K562 (cell line): ENCODE data around the gene C1orf167. TPM values are rescaled to one million over a fixed set of nuclear protein-coding genes. Genes with fewer than 3 reads are reported as not detected.

ENCODE experiments used
- ARHGAP35 ChIP-seq: fragments of 450-650 bp; IDR thresholded peaks from 2 replicates; pipeline ENCODE4 v1.6.1; 2018; ENCODE audit not compliant: partially characterized antibody
- ARNT ChIP-seq, 2 experiments: fragments of 450-650 bp; IDR thresholded peaks; 2 replicates each; pipeline ENCODE4 v1.6.1; 2016; ENCODE audit warnings: mild to moderate bottlenecking in 1 of 2
- BRCA1 ChIP-seq, 2 experiments: fragments of 450-650 bp in 1 of 2; sonication (generic) in 1 of 2; formaldehyde crosslinking in 1 of 2; IDR thresholded peaks; 2 replicates each; pipeline versions ENCODE4 v1.5.0 to v1.6.1; 2017 to 2020; ENCODE audit warnings: mild to moderate bottlenecking in 1 of 2, missing genetic modification reagents in 1 of 2
- CCNT2 ChIP-seq: IDR thresholded peaks from 2 replicates; pipeline ENCODE4 v1.6.1; 2011; ENCODE audit warnings: borderline replicate concordance, low read depth, mild to moderate bottlenecking, moderate library complexity, mixed read lengths, low read length; ENCODE audit not compliant: insufficient read length; ENCODE audit errors: extremely low read depth
- DNMT1 ChIP-seq: fragments of 450-650 bp; IDR thresholded peaks from 2 replicates; pipeline ENCODE4 v1.6.1; 2016; ENCODE audit warnings: antibody characterized with exemption, mild to moderate bottlenecking
- ESRRB ChIP-seq: fragments of 250-450 bp; sonication (Bioruptor Pico); IDR thresholded peaks from 2 replicates; pipeline ENCODE4 v1.5.0; 2020; ENCODE audit warnings: mild to moderate bottlenecking, moderate library complexity, borderline replicate concordance
- FOS ChIP-seq: IDR thresholded peaks from 3 replicates; pipeline ENCODE4 v1.6.1; 2011; ENCODE audit not compliant: insufficient read length; ENCODE audit errors: extremely low read depth
- FOXJ3 ChIP-seq: sonication (generic); formaldehyde crosslinking; IDR thresholded peaks from 2 replicates; pipeline ENCODE4 v1.4.0; 2020; ENCODE audit warnings: mild to moderate bottlenecking, missing genetic modification reagents
- GTF2F1 ChIP-seq: IDR thresholded peaks from 2 replicates; pipeline ENCODE4 v1.6.1; 2011; ENCODE audit warnings: low read depth, low read length, improper control_type of control experiment
- ID3 ChIP-seq, 2 experiments: fragments of 250-450 bp in 1 of 2; fragments of 450-650 bp in 1 of 2; sonication (Bioruptor Pico) in 1 of 2; IDR thresholded peaks; 2 replicates each; pipeline versions ENCODE4 v1.6.1 to v1.8.0; 2016 to 2021; ENCODE audit warnings: mild to moderate bottlenecking in 2 of 2, moderate library complexity in 2 of 2, missing compliant biosample characterization in 1 of 2, missing genetic modification characterization in 1 of 2
- TAF15 ChIP-seq: fragments of 200-400 bp; formaldehyde crosslinking; IDR thresholded peaks from 2 replicates; pipeline ENCODE4 v1.6.1; 2017; ENCODE audit warnings: mild to moderate bottlenecking, low read depth, low read length, moderate library complexity
- ZBTB2 ChIP-seq: fragments of 450-650 bp; IDR thresholded peaks from 2 replicates; pipeline ENCODE4 v1.6.1; 2016; ENCODE audit warnings: antibody characterized with exemption
- ZNF212 ChIP-seq: fragments of 450-650 bp; formaldehyde crosslinking; IDR thresholded peaks from 2 replicates; pipeline ENCODE4 v1.4.0; 2020; ENCODE audit warnings: mild to moderate bottlenecking
- ZNF398 ChIP-seq: fragments of 250-450 bp; sonication (Bioruptor Pico); IDR thresholded peaks from 2 replicates; pipeline ENCODE4 v1.8.0; 2021; ENCODE audit warnings: moderate library complexity, mild to moderate bottlenecking, inconsistent platforms
- ZNF695 ChIP-seq: fragments of 450-650 bp; formaldehyde crosslinking; IDR thresholded peaks from 2 replicates; pipeline ENCODE4 v1.4.0; 2020; ENCODE audit warnings: mild to moderate bottlenecking, moderate library complexity
- ZNF707 ChIP-seq: fragments of 250-450 bp; sonication (Bioruptor Pico); conservative IDR thresholded peaks from 2 replicates; pipeline ENCODE4 v1.8.0; 2022; ENCODE audit warnings: inconsistent platforms, mild to moderate bottlenecking, moderate library complexity
- ZNF77 ChIP-seq: fragments of 250-450 bp; sonication (Bioruptor Pico); IDR thresholded peaks from 2 replicates; pipeline ENCODE4 v1.5.0; 2020
- polyA plus RNA-seq, 8 experiments: library from polyadenylated mRNA; depleted of rRNA in 4 of 8; stranded (reverse) in 5 of 8; unstranded in 3 of 8; fragments of >200 nt; fragmentation: Nextera tagmentation in 2 of 8; fragmentation: Illumina TruSeq in 1 of 8; extraction: Ambion mirVana in 2 of 8; extraction: Trizol in 1 of 8; gene quantifications; 2 replicates each; pipeline versions ENCODE4 v1.2.1 to v1.2.3, GENCODE V29; 2011 to 2014; ENCODE audit warnings: inconsistent platforms in 1 of 8, missing spikeins in 1 of 8
- total RNA-seq, 7 experiments: library from RNA; depleted of rRNA in 6 of 7; stranded (reverse); fragments of >200 nt in 6 of 7; fragmentation: Illumina TruSeq in 2 of 7; extraction: Trizol in 2 of 7; gene quantifications; 2 replicates each; pipeline versions ENCODE4 v1.2.1 to v1.2.3, GENCODE V29; 2011 to 2021; ENCODE audit warnings: low replicate concordance in 1 of 7

The C1orf167 gene
- total and polyA plus RNA-seq, 9 of the 15 experiments (the other 6 are each of a cell fraction or from before 2014, with no cell fraction given), result 0.22 to 0.86 (median 0.31) TPM; not detected in 2

- TF ChIP-seq ID3 (CRISPR knock-in tag; IDR thresholded peaks at IDR 0.05) (no peak), ID3 (tag; IDR thresholded peaks at IDR 0.05) (no peak), ZBTB2 (peak; percentile 65; the same call in 1 of the 2 replicates), ZNF77 (CRISPR knock-in tag) (no peak), CCNT2 (peak; percentile 43), FOS (peak; percentile 51), ZNF212 (CRISPR knock-in tag) (no peak), ZNF398 (CRISPR knock-in tag) (no peak), ZNF707 (CRISPR knock-in tag) (no peak), GTF2F1 (peak; percentile 73; the same call in 1 of the 2 replicates), DNMT1 (no peak), ARNT (IDR thresholded peaks at IDR 0.05) (no peak), TAF15 (no peak), ZNF695 (CRISPR knock-in tag) (no peak), FOXJ3 (CRISPR knock-in tag) (no peak), ARHGAP35 (no peak), ESRRB (no peak), BRCA1 (IDR thresholded peaks at IDR 0.05) (no peak), BRCA1 (CRISPR knock-in tag; IDR thresholded peaks at IDR 0.05) (no peak)
These were observed 25.9 kb upstream of the C1orf167 start, which contains the start of gene AGTRAP (continued) for GRCh38 chr1:11735854-11736745.
